Right atrium auricular region (tissue), 2 donors: ENCODE measurements around the gene NT5DC4. TPM values are rescaled to one million over a fixed set of nuclear protein-coding genes. Genes with fewer than 3 reads are reported as not detected.

Source experiments
- DNase-seq: peaks from one replicate; pipeline ENCODE4 v3.0.0-alpha.2; 2019; ENCODE audit warnings: low spot score
- H3K27ac ChIP-seq, 2 donors: fragments of 200-600 bp; sonication (generic); 1 replicate in 1 of 2; 2 replicates in 1 of 2; pipeline ENCODE4 v1.5.1; 2016 to 2019
- H3K27me3 ChIP-seq, 2 donors: fragments of 200-600 bp; sonication (generic); one replicate each; pipeline versions ENCODE4 v1.5.1 to v1.6.0; 2017 to 2019
- H3K36me3 ChIP-seq: fragments of 200-600 bp; sonication (generic); one replicate; pipeline ENCODE4 v1.5.1; 2016
- H3K4me1 ChIP-seq, 2 donors: fragments of 200-600 bp; sonication (generic); one replicate each; pipeline versions ENCODE4 v1.5.1 to v1.6.0; 2017 to 2019
- H3K4me3 ChIP-seq, 2 donors: fragments of 200-600 bp; sonication (generic); 1 replicate in 1 of 2; 2 replicates in 1 of 2; pipeline ENCODE4 v1.5.1; 2017 to 2019; ENCODE audit warnings: mild to moderate bottlenecking in 1 of 2, moderate library complexity in 1 of 2
- H3K9me3 ChIP-seq, 2 donors: fragments of 200-600 bp; sonication (generic); one replicate each; pipeline ENCODE4 v1.5.1; 2019
- total RNA-seq, 2 donors: library from RNA; depleted of rRNA; stranded (reverse); fragments of >200 nt; gene quantifications; one replicate each; pipeline ENCODE4 v1.1.0, GENCODE V29; 2016
- TF ChIP-seq, protein P1 (sequence below), 2 donors: fragments of 200-600 bp; sonication (generic); IDR thresholded peaks; one replicate each; pipeline ENCODE4 v1.5.1; 2019; ENCODE audit warnings: antibody characterized with exemption in 2 of 2

NT5DC4 gene
- total RNA-seq, 2 donors from 2014 or later: not detected

DNA sequence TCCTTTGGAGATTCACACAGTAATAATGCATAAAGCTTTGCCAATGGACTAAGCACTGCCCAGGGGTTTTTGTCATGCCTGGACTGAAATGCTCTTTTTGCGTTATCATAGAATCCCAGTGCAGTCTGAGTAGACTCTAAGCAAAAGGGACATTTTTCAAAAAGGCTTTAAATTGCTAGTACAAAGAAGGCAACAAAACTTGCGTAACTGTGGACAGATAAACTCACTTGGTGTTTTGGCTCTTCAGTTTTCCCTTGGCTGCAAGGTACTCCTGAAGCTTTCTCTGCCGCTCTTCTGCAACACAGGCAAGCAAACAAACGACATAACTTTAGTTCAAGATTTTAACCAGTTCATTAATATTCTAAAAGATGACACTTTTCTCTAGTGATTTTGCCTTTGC, 41.5 kb downstream of the NT5DC4 start:
- H3K36me3 ChIP-seq: no peaks in the 10 kb centered on the region
- peaks cover 0 to 13% of the 10 kb centered on the region in 2 donors for H3K4me1 ChIP-seq
- no peak overlapping the region for H3K27ac ChIP-seq
- H3K27me3 ChIP-seq: no peaks in the 10 kb centered on the region
- H3K9me3 ChIP-seq: no peaks in the 10 kb centered on the region
- DNase-seq: no peak
- TF ChIP-seq, protein P1, sequence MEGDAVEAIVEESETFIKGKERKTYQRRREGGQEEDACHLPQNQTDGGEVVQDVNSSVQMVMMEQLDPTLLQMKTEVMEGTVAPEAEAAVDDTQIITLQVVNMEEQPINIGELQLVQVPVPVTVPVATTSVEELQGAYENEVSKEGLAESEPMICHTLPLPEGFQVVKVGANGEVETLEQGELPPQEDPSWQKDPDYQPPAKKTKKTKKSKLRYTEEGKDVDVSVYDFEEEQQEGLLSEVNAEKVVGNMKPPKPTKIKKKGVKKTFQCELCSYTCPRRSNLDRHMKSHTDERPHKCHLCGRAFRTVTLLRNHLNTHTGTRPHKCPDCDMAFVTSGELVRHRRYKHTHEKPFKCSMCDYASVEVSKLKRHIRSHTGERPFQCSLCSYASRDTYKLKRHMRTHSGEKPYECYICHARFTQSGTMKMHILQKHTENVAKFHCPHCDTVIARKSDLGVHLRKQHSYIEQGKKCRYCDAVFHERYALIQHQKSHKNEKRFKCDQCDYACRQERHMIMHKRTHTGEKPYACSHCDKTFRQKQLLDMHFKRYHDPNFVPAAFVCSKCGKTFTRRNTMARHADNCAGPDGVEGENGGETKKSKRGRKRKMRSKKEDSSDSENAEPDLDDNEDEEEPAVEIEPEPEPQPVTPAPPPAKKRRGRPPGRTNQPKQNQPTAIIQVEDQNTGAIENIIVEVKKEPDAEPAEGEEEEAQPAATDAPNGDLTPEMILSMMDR (IDR thresholded peaks at IDR 0.05): no peak
- no peak overlapping the region for H3K4me3 ChIP-seq

DNA sequence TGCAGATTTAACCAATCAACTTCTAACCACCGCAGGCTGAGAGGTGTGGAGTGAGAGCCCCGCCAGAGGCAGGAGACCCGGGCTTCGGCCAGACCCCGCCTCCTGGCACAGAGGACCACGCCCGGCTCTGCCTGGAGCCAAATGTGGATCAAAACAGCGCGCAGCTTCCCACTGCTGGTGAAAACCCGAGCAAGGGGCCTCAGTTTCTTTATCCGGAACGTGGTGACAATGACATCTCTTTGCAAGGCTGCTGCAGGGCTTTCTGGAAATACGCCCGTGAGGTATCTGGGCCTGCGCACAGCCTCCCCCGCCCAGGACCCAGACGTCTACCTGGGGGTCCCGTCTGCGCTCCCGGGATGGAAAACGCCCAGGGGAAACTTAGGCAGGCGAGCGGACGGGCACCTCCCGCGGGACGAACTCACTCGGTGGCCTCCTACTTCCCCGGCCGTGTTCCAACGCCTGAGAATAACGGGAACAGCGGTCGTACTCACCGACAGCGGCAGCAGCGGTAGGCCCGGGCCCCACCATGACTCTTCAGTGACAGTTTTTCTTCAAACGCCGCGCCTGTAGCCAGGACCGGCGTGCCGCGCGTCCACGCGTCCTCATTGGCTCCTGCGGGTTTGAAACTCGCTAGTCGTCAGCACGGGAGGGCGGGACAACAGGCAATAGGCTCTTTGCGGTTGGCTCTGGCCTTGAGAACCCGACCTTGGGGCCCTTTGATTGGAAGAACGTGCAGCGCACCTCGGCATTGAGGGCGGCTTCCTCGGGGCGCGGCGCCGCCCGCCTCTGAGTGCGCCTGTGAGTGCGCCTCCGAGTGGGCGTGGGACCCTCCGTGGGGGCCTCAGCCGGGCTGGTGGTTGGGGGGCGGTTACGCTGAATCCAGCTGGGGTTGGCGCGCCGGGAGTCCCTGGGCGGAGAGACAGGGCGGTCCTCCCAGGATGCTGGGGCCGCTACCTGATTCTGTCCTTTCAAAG, 43.5 kb downstream of the NT5DC4 start, which contains the start of gene CKAP2L:
Gene CKAP2L (minus strand): TSS at position 539 of the 974 bp plus-strand sequence. CDS start 11 bp downstream, at position 528.
- Histone ChIP-seq H3K27me3 (no peaks in the 10 kb centered on the region), H3K4me3 (peak within 1 kb of the TSS; percentile 61 to 70), H3K9me3 (no peaks in the 10 kb centered on the region), H3K36me3 (no peaks in the 10 kb centered on the region), H3K27ac (peak within 1 kb of the TSS in 1 of 2 donors; percentile 38), H3K4me1 (peaks cover 0 to 13% of the 10 kb centered on the region in 2 donors)
- TF ChIP-seq, protein P1 (IDR thresholded peaks at IDR 0.05): peak in 1 of 2 donors; percentile 7
- DNase-seq: peak; percentile 96

DNA sequence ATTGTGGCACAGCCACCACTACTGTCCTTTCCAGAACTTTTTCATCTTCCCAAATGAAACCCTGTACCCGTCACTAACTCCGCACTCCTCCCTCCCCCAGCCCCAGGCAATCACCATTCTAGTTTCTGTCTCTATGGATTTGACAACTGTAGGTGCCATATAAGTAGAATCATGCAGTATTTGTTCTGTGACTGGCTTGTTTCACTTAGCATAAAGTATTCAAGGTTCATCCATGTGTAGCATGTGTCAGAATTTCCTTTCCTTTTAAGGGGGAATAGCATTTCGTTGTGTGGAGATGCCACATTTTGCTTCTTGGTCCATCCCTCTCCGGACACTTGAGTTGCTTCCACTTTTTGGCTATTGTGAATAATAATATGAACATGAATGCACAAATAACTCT, 44.4 kb downstream of the NT5DC4 start:
- peak overlapping the region in 1 of 2 donors; percentile 70 for H3K4me3 ChIP-seq
- TF ChIP-seq, protein P1 (IDR thresholded peaks at IDR 0.05): no peak
- H3K4me1 ChIP-seq: peaks cover 0 to 13% of the 10 kb centered on the region in 2 donors
- H3K27ac ChIP-seq: no peak overlapping the region
- H3K9me3 ChIP-seq: no peaks in the 10 kb centered on the region
- no peak for DNase-seq
- no peaks in the 10 kb centered on the region for H3K36me3 ChIP-seq
- no peaks in the 10 kb centered on the region for H3K27me3 ChIP-seq

DNA sequence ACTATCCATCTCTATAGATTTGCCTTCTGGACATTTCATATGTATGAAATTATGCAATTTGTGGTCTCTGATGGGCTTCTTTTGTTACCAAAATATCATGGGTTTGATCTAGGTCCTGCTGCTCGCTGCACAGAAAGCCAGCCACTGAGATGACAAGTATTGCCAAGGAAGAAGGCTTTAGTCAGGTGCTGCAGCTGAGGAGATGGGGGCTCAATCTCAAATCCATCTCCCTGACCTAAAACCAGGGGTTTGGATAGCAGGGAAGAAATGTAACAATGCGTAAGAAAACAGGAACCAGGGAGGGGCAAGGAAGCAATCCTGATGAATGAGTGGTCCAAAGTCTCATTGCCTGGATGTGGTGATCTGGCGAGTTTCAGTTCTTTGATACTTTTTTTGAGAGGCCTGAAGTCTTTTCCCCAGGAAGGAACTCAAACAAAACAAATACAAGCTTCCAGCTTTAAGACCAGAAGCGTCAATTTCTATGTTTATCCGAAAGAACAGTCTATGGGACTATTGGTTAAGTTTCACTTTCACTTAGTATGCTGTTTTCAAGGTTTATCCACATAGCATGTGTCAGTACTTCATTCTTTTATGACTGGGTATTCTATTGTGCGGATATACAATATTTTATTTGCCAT, 47.0 kb downstream of the NT5DC4 start:
- Histone ChIP-seq H3K9me3 (no peaks in the 10 kb centered on the region), H3K27ac (no peak overlapping the region), H3K36me3 (no peaks in the 10 kb centered on the region), H3K27me3 (no peaks in the 10 kb centered on the region), H3K4me3 (peak overlapping the region in 1 of 2 donors; percentile 7), H3K4me1 (peaks cover 0 to 13% of the 10 kb centered on the region in 2 donors)
- DNase-seq: no peak
- TF ChIP-seq, protein P1 (IDR thresholded peaks at IDR 0.05): no peak

DNA sequence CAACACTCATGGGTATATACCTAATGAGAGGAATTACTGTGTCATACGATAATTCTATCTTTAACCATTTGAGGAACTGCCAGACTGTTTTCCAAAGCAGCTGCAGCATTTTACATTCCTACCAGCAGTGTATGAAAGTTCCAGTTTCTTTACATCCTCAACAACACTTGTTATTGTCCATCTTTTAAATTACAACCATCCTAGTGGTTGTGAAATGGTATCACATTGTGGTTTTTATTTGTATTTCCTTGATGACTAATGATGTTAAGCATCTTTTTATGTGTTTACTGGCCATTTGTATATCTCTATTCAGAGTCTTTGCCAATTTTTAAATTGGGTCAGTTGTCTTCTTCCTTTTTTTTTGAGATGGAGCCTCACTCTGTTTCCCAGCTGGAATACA, 47.6 kb downstream of the NT5DC4 start:
- no peaks in the 10 kb centered on the region for H3K27me3 ChIP-seq
- no peaks in the 10 kb centered on the region for H3K9me3 ChIP-seq
- H3K27ac ChIP-seq: no peak overlapping the region
- TF ChIP-seq, protein P1 (IDR thresholded peaks at IDR 0.05): no peak
- H3K4me1 ChIP-seq: peaks cover 0 to 13% of the 10 kb centered on the region in 2 donors
- no peaks in the 10 kb centered on the region for H3K36me3 ChIP-seq
- no peak for DNase-seq
- no peak overlapping the region for H3K4me3 ChIP-seq
